ENCODE data around the gene ERCC2.

Gene ERCC2

GRCh38 chr19:45376045-45376724 is 5.8 kb upstream of the ERCC2 start:
- peak; percentile 99 for DNase-seq (ENCODE audit: low read depth)
- H3K4me3 ChIP-seq (ENCODE audit: low read length) = no peak overlapping the region
- TF ChIP-seq CTCF (conservative IDR thresholded peaks at IDR 0.05; ENCODE audit: low read length) = no peak

GRCh38 chr19:45368737-45369340 is 1.5 kb downstream of the ERCC2 start:
- TF ChIP-seq CTCF (conservative IDR thresholded peaks at IDR 0.05; ENCODE audit: low read length) = no peak
- no peak for DNase-seq (ENCODE audit: low read depth)
- peak overlapping the region; percentile 12; the same call in 1 of the 2 replicates for H3K4me3 ChIP-seq (ENCODE audit: low read length)

GRCh38 chr19:45368127-45368526 is 2.2 kb downstream of the ERCC2 start:
- no peak overlapping the region for H3K4me3 ChIP-seq (ENCODE audit: low read length)
- DNase-seq (ENCODE audit: low read depth) = no peak
- no peak for TF ChIP-seq CTCF (conservative IDR thresholded peaks at IDR 0.05; ENCODE audit: low read length)

- no peak for TF ChIP-seq CTCF (conservative IDR thresholded peaks at IDR 0.05; ENCODE audit: low read length)
- no peak for DNase-seq (ENCODE audit: low read depth)
- H3K4me3 ChIP-seq (ENCODE audit: low read length) = no peak overlapping the region
These were observed 5.7 kb downstream of the ERCC2 start for GRCh38 chr19:45364696-45365095.

- no peak overlapping the region for H3K4me3 ChIP-seq (ENCODE audit: low read length)
- no peak for TF ChIP-seq CTCF (conservative IDR thresholded peaks at IDR 0.05; ENCODE audit: low read length)
- no peak for DNase-seq (ENCODE audit: low read depth)
These were observed 6.4 kb downstream of the ERCC2 start for GRCh38 chr19:45363861-45364459.

- H3K4me3 ChIP-seq (ENCODE audit: low read length) = no peak overlapping the region
- DNase-seq (ENCODE audit: low read depth) = no peak
- TF ChIP-seq CTCF (conservative IDR thresholded peaks at IDR 0.05; ENCODE audit: low read length) = no peak
These were observed 8.1 kb downstream of the ERCC2 start for GRCh38 chr19:45362291-45362690.

GRCh38 chr19:45361608-45362007 is 8.8 kb downstream of the ERCC2 start:
- DNase-seq (ENCODE audit: low read depth) = no peak
- H3K4me3 ChIP-seq (ENCODE audit: low read length) = no peak overlapping the region
- TF ChIP-seq CTCF (conservative IDR thresholded peaks at IDR 0.05; ENCODE audit: low read length) = no peak

All from AG10803 (cell line).